Mesenchymal stem cell (in vitro differentiated cells and primary cell): ENCODE results near the gene TMPRSS2. TPM values are rescaled to one million over a fixed set of nuclear protein-coding genes. Genes with fewer than 3 reads are reported as not detected.

Source experiments
- DNase-seq: peaks from one replicate; pipeline ENCODE4 v3.0.0-alpha.2; 2013
- H2AFZ ChIP-seq: one replicate; pipeline ENCODE4 v1.6.1; 2013; ENCODE audit warnings: low read depth, mild to moderate bottlenecking, control low read depth, inconsistent platforms, low read length, moderate library complexity
- H2AK5ac ChIP-seq: 2 replicates; pipeline ENCODE4 v1.6.1; 2013; ENCODE audit warnings: low read length, moderate library complexity, mild to moderate bottlenecking, inconsistent platforms; ENCODE audit not compliant: severe bottlenecking
- H2BK120ac ChIP-seq: one replicate; pipeline ENCODE4 v1.6.1; 2013; ENCODE audit warnings: low read depth, mild to moderate bottlenecking, inconsistent platforms, low read length, moderate library complexity
- H2BK12ac ChIP-seq, 2 experiments: one replicate each; pipeline ENCODE4 v1.6.1; 2013; ENCODE audit warnings: inconsistent platforms in 2 of 2, low read length in 2 of 2, mild to moderate bottlenecking in 2 of 2, moderate library complexity in 2 of 2, control low read depth in 1 of 2
- H2BK15ac ChIP-seq: one replicate; pipeline ENCODE4 v1.6.1; 2013; ENCODE audit warnings: mild to moderate bottlenecking, low read depth, inconsistent platforms; ENCODE audit not compliant: poor library complexity, severe bottlenecking
- H2BK5ac ChIP-seq: 2 replicates; pipeline ENCODE4 v1.6.1; 2013; ENCODE audit warnings: low read depth, mild to moderate bottlenecking, low read length, control low read depth, inconsistent platforms; ENCODE audit not compliant: poor library complexity, severe bottlenecking
- H3K14ac ChIP-seq, 2 experiments: one replicate each; pipeline ENCODE4 v1.6.1; 2013; ENCODE audit warnings: inconsistent platforms in 2 of 2, low read length in 2 of 2, control low read depth in 1 of 2, mild to moderate bottlenecking in 1 of 2, moderate library complexity in 1 of 2
- H3K18ac ChIP-seq, 2 experiments: one replicate each; pipeline ENCODE4 v1.6.1; 2013; ENCODE audit warnings: inconsistent platforms in 2 of 2, low read length in 2 of 2, control low read depth in 1 of 2, low read depth in 1 of 2, mild to moderate bottlenecking in 1 of 2
- H3K23ac ChIP-seq, 2 experiments: one replicate each; pipeline ENCODE4 v1.6.1; 2013; ENCODE audit warnings: inconsistent platforms in 2 of 2, low read length in 2 of 2, mild to moderate bottlenecking in 2 of 2, moderate library complexity in 2 of 2, control low read depth in 1 of 2
- H3K27ac ChIP-seq: 2 replicates; pipeline ENCODE4 v1.5.1; 2013; ENCODE audit warnings: mild to moderate bottlenecking, moderate library complexity, low read length, control low read depth, inconsistent platforms; ENCODE audit not compliant: poor library complexity, severe bottlenecking
- H3K27me3 ChIP-seq, 2 experiments: 2 replicates each; pipeline versions ENCODE4 v1.6.1 to v1.7.0; 2013; ENCODE audit warnings: low read length in 2 of 2, mild to moderate bottlenecking in 2 of 2, moderate library complexity in 2 of 2, control low read depth in 1 of 2, inconsistent platforms in 1 of 2; ENCODE audit not compliant: control insufficient read depth in 1 of 2, insufficient read depth in 1 of 2
- H3K36me3 ChIP-seq, 2 experiments: 2 replicates each; pipeline versions ENCODE4 v1.6.1 to v1.7.0; 2013; ENCODE audit warnings: low read length in 2 of 2, control low read depth in 1 of 2, inconsistent platforms in 1 of 2, low read depth in 1 of 2, mild to moderate bottlenecking in 1 of 2; ENCODE audit not compliant: insufficient read depth in 2 of 2, control insufficient read depth in 1 of 2
- H3K4ac ChIP-seq, 2 experiments: one replicate each; pipeline ENCODE4 v1.6.1; 2013; ENCODE audit warnings: inconsistent platforms in 2 of 2, low read length in 2 of 2, mild to moderate bottlenecking in 2 of 2, moderate library complexity in 2 of 2, control low read depth in 1 of 2, low read depth in 1 of 2
- H3K4me1 ChIP-seq: 2 replicates; pipeline ENCODE4 v1.6.1; 2013; ENCODE audit warnings: low read depth, low read length, control low read depth; ENCODE audit not compliant: control insufficient read depth, insufficient read depth
- H3K4me2 ChIP-seq: 2 replicates; pipeline ENCODE4 v1.6.1; 2013; ENCODE audit warnings: low read length, mild to moderate bottlenecking, inconsistent platforms; ENCODE audit not compliant: poor library complexity, severe bottlenecking
- H3K4me3 ChIP-seq, 2 experiments: 2 replicates each; pipeline versions ENCODE4 v1.5.1 to v1.7.0; 2013; ENCODE audit warnings: low read length in 2 of 2, mild to moderate bottlenecking in 2 of 2, control low read depth in 1 of 2, low read depth in 1 of 2; ENCODE audit not compliant: insufficient read depth in 1 of 2
- H3K79me1 ChIP-seq: replicated peaks from 2 replicates; pipeline ENCODE4 v1.6.1; 2013; ENCODE audit warnings: mild to moderate bottlenecking, control low read depth, low read length, inconsistent platforms; ENCODE audit not compliant: poor library complexity, severe bottlenecking
- H3K9ac ChIP-seq: 2 replicates; pipeline ENCODE4 v1.7.0; 2013; ENCODE audit warnings: mild to moderate bottlenecking, low read length, moderate library complexity
- H3K9me3 ChIP-seq: 2 replicates; pipeline ENCODE4 v1.7.0; 2013; ENCODE audit warnings: mild to moderate bottlenecking, low read length; ENCODE audit not compliant: control insufficient read depth
- H4K8ac ChIP-seq: one replicate; pipeline ENCODE4 v1.6.1; 2013; ENCODE audit warnings: inconsistent platforms, mild to moderate bottlenecking, low read length, moderate library complexity
- H4K91ac ChIP-seq: one replicate; pipeline ENCODE4 v1.6.1; 2013; ENCODE audit warnings: mild to moderate bottlenecking, low read length, inconsistent platforms
- WGBS: methylation state at CpG from one replicate; pipeline ENCODE4 v1.1.7; 2013; ENCODE audit warnings: mixed read lengths; 5-methylcytosine and 5-hydroxymethylcytosine counted together
- polyA plus RNA-seq, 2 experiments: library from polyadenylated mRNA; stranded (reverse); fragments of 200-250 nt; gene quantifications; one replicate each; pipeline ENCODE4 v1.2.3, GENCODE V29; 2013

Gene TMPRSS2
- polyA plus RNA-seq (2013, experiment 1 of 2) = 0.08 TPM
- 0.04 TPM for polyA plus RNA-seq (2013, experiment 2 of 2)

- Histone ChIP-seq H3K79me1 (no peaks in the 10 kb centered on the region), H3K4me2 (peak within 1 kb of the TSS; percentile 57), H4K91ac (no peak within 1 kb of the TSS), H3K14ac (no peak within 1 kb of the TSS), H3K36me3 (no peaks in the 10 kb centered on the region), H2BK120ac (no peak within 1 kb of the TSS), H3K9ac (no peak within 1 kb of the TSS), H3K4me3 (peak within 1 kb of the TSS; percentile 18 to 37), H3K23ac (no peak within 1 kb of the TSS), H2BK12ac (no peak within 1 kb of the TSS), H2AK5ac (no peak within 1 kb of the TSS), H4K8ac (no peak within 1 kb of the TSS), H2BK15ac (no peak within 1 kb of the TSS), H3K4me1 (peaks cover 19% of the 10 kb centered on the region), H3K27me3 (peaks cover 66 to 90% of the 10 kb centered on the region in 2 experiments), H3K4ac (no peak within 1 kb of the TSS), H3K18ac (no peak within 1 kb of the TSS), H2BK5ac (no peak within 1 kb of the TSS), H2AFZ (no peak within 1 kb of the TSS), H3K9me3 (peaks cover 5% of the 10 kb centered on the region), H3K27ac (no peak within 1 kb of the TSS)
- WGBS = 1% methylated on average over 81 of the region's 85 CpGs
- DNase-seq = no peak
These were observed at the start of gene TMPRSS2 for GRCh38 chr21:41507521-41508414. Gene TMPRSS2 (minus strand): TSS chr21:41508158. CDS start chr21:41498133, 10,025 bp downstream.

- H3K4me1 ChIP-seq = no peaks in the 10 kb centered on the region
- H2BK120ac ChIP-seq = no peak overlapping the region
- no peak overlapping the region for H2BK12ac ChIP-seq
- no peak overlapping the region for H3K18ac ChIP-seq
- no peak overlapping the region for H3K4ac ChIP-seq
- no peak overlapping the region for H3K27ac ChIP-seq
- DNase-seq = no peak
- no peaks in the 10 kb centered on the region for H3K36me3 ChIP-seq
- no peak overlapping the region for H3K23ac ChIP-seq
- H2BK5ac ChIP-seq = no peak overlapping the region
- peaks cover 13 to 25% of the 10 kb centered on the region in 2 experiments for H3K27me3 ChIP-seq
- no peaks in the 10 kb centered on the region for H3K79me1 ChIP-seq
- no peaks in the 10 kb centered on the region for H3K9me3 ChIP-seq
- no peak overlapping the region for H3K9ac ChIP-seq
- no peak overlapping the region for H3K14ac ChIP-seq
- no peak overlapping the region for H2AK5ac ChIP-seq
- no peak overlapping the region for H4K8ac ChIP-seq
- H4K91ac ChIP-seq = no peak overlapping the region
- no peak overlapping the region for H2BK15ac ChIP-seq
- H3K4me3 ChIP-seq = no peak overlapping the region
- WGBS = no CpG with 5 or more reads among the region's 1 CpG
- no peak overlapping the region for H2AFZ ChIP-seq
- H3K4me2 ChIP-seq = no peak overlapping the region
These were observed 47.1 kb upstream of the TMPRSS2 start for GRCh38 chr21:41555057-41555456.

- peaks cover 12 to 37% of the 10 kb centered on the region in 2 experiments for H3K27me3 ChIP-seq
- H3K14ac ChIP-seq = no peak overlapping the region
- H2AK5ac ChIP-seq = no peak overlapping the region
- H3K4me2 ChIP-seq = no peak overlapping the region
- H3K9ac ChIP-seq = no peak overlapping the region
- no peak overlapping the region for H3K4me3 ChIP-seq
- no peak overlapping the region for H2AFZ ChIP-seq
- no peaks in the 10 kb centered on the region for H3K4me1 ChIP-seq
- no peak for DNase-seq
- no peak overlapping the region for H2BK120ac ChIP-seq
- WGBS = 83% methylated on average over 6 of the region's 6 CpGs
- no peak overlapping the region for H3K23ac ChIP-seq
- H3K27ac ChIP-seq = no peak overlapping the region
- no peak overlapping the region for H4K8ac ChIP-seq
- H3K36me3 ChIP-seq = no peaks in the 10 kb centered on the region
- no peak overlapping the region for H2BK15ac ChIP-seq
- no peak overlapping the region for H2BK12ac ChIP-seq
- no peak overlapping the region for H3K4ac ChIP-seq
- no peak overlapping the region for H3K18ac ChIP-seq
- no peak overlapping the region for H4K91ac ChIP-seq
- H2BK5ac ChIP-seq = no peak overlapping the region
- no peaks in the 10 kb centered on the region for H3K79me1 ChIP-seq
- no peaks in the 10 kb centered on the region for H3K9me3 ChIP-seq
These were observed 44.3 kb upstream of the TMPRSS2 start for GRCh38 chr21:41552254-41552653.

GRCh38 chr21:41548781-41549180 lies 40.8 kb upstream of the TMPRSS2 start:
- no peak overlapping the region for H3K27ac ChIP-seq
- no peak overlapping the region for H2BK12ac ChIP-seq
- H2AK5ac ChIP-seq = no peak overlapping the region
- no peak overlapping the region for H2BK5ac ChIP-seq
- H3K27me3 ChIP-seq = peaks cover 16 to 54% of the 10 kb centered on the region in 2 experiments
- H3K4ac ChIP-seq = no peak overlapping the region
- H3K4me2 ChIP-seq = no peak overlapping the region
- H3K36me3 ChIP-seq = no peaks in the 10 kb centered on the region
- no peak overlapping the region for H4K91ac ChIP-seq
- no peak for DNase-seq
- H2BK120ac ChIP-seq = no peak overlapping the region
- no peaks in the 10 kb centered on the region for H3K9me3 ChIP-seq
- no peak overlapping the region for H3K23ac ChIP-seq
- no peaks in the 10 kb centered on the region for H3K4me1 ChIP-seq
- H3K9ac ChIP-seq = no peak overlapping the region
- 72% methylated on average over 8 of the region's 8 CpGs for WGBS
- no peak overlapping the region for H3K14ac ChIP-seq
- no peak overlapping the region for H3K4me3 ChIP-seq
- no peaks in the 10 kb centered on the region for H3K79me1 ChIP-seq
- no peak overlapping the region for H2BK15ac ChIP-seq
- H2AFZ ChIP-seq = no peak overlapping the region
- no peak overlapping the region for H3K18ac ChIP-seq
- no peak overlapping the region for H4K8ac ChIP-seq
